ENCODE data around the gene HPSE.
A peak's percentile ranks its signal among the peaks of the same experiment; 100 is the strongest.

Gene HPSE

GRCh38 chr4:83334425-83335241, at the start of gene HPSE:
Gene HPSE, minus strand, starts transcription at chr4:83334848. Its CDS starts 66 bp downstream, at chr4:83334782.
- DNase-seq (ENCODE audit: low spot score): peak; percentile 27

- DNase-seq (ENCODE audit: low spot score): no peak
Observed at GRCh38 chr4:83382850-83383249, 48.2 kb upstream of the HPSE start.

- no peak for DNase-seq (ENCODE audit: low spot score)
Observed at GRCh38 chr4:83381173-83381572, 46.5 kb upstream of the HPSE start.

- DNase-seq (ENCODE audit: low spot score): no peak
Observed at GRCh38 chr4:83378419-83378818, 43.8 kb upstream of the HPSE start.

- no peak for DNase-seq (ENCODE audit: low spot score)
Observed at GRCh38 chr4:83372931-83373330, 38.3 kb upstream of the HPSE start.

- DNase-seq (ENCODE audit: low spot score): no peak
Observed at GRCh38 chr4:83371936-83372335, 37.3 kb upstream of the HPSE start.

DNA sequence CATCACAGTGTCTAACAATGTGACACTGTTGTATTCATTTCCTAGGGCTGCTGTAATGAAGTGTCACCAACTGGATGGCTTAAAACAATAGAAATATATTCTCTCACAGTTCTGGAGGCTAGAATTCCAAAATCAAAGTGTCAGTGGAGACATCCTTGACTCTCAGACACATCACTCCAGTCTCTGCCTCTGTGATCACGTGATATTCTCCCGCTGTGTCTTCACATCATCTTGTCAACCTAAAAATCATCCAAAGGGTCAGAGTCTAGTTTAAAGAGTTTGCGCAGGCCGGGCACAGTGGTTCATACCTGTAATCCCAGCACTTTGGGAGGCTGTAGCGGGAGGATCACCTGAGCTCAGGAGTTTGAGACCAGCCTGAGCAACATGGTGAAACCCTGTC, 36.6 kb upstream of the HPSE start:
- no peak for DNase-seq (ENCODE audit: low spot score)

DNA sequence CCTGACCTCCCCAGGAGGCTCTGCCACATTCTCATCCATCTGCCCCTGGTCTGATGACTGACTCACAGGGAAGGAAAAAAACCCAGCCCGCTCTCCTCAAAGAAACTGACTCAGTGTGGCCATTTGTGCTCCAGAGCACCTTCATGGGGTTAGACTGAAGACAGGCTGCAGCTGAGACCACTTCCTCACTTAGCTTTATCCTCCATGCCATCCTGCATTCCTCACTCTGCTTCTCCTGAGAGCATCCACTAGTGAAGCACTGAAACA, 35.9 kb upstream of the HPSE start:
- no peak for DNase-seq (ENCODE audit: low spot score)

GRCh38 chr4:83369831-83370639, 35.4 kb upstream of the HPSE start:
- no peak for DNase-seq (ENCODE audit: low spot score)

DNA sequence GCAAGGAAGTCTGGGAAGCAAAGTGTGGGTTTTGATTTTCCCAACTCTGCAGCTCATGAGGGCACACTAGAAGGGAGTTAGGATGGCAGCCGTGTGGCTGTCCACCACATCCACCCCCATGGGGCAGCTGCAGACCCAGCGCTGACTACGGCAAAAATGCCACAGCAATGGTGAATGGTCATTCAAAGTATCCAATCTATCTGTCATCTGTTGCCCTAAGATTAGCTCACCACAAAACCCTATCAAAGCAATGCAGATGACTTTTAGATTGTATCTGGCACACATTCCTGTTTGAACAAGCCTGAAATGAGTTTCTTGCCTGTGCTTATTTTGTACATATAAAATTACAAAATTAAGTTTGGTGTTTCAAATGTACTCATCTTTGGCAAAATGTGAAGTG, 29.7 kb upstream of the HPSE start:
- no peak for DNase-seq (ENCODE audit: low spot score)

GRCh38 chr4:83362492-83363329, 28.1 kb upstream of the HPSE start:
- no peak for DNase-seq (ENCODE audit: low spot score)

DNA sequence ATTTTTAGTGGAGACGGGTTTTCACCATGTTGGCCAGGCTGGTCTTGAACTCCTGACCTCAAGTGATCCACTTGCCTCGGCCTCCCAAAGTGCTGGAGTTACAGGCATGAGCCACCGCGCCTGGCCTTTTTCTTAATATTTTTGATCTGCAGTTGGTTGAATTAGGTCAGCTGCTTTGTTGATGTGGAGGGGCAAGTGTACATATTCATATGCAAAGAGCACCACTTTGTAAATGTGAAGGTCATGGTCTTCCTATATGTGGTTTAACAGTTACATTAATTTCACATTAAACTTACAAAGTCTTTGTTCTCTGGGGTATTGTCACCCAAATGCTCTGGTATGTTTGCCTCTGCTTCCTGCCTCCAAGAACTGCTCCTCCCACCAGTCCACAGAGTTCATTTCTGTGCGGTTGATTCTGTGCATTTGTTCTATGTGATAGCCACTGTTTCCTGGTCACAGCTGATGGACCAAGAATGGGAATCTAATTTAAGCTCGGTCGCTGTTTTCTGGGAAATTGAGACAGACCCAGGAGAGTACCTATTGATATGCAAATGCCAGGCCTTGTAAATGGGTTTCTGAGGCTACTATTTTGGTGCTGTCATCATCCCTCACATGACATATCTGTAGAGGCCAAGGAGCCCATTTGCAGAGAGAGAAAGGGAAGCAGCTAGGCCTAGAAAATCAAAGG, 26.9 kb upstream of the HPSE start:
- no peak for DNase-seq (ENCODE audit: low spot score)

- DNase-seq (ENCODE audit: low spot score): no peak
Observed at GRCh38 chr4:83360018-83360417, 25.4 kb upstream of the HPSE start.

- peak; percentile 42 for DNase-seq (ENCODE audit: low spot score)
Observed at GRCh38 chr4:83358410-83358809, 23.8 kb upstream of the HPSE start.

DNA sequence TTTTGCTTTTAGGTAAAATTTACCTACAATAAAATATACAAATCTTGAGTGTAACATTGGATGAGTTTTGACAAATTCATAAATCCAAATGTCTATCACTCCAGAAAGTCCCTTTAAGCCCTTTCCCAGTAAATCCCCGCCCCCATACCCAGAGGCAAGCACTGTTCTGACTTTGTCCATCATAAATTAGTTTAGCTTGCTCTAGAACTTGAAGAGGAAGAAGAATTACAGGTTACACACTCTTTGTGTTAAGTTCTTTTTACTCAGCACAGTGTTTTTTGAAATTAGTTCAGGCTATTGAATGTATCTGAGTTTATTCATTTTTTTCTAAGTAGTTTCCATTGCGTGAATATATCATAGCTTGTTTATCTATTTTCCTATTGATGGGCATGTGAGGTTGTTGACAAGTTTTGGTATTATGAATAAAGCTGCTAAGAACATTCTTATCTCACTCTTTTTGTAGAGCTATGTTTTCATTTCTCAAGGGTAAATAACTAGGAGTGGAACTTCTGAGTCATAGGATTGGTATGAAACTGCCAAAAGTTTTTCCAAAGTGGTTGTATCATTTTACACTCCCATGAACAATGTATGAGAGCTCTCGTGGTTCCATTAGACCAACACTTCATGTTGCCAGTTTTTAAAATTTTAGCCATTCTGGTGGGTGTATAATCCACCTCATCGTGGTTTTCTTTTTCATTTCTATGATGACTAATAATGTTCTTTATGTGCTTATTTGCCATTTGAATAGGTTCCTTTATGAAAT, 22.4 kb upstream of the HPSE start:
- peak; percentile 28 for DNase-seq (ENCODE audit: low spot score)

GRCh38 chr4:83353516-83353915, 18.9 kb upstream of the HPSE start:
- DNase-seq (ENCODE audit: low spot score): no peak

- DNase-seq (ENCODE audit: low spot score): no peak
Observed at GRCh38 chr4:83348074-83348473, 13.4 kb upstream of the HPSE start.

- DNase-seq (ENCODE audit: low spot score): no peak
Observed at GRCh38 chr4:83342476-83342875, 7.8 kb upstream of the HPSE start.

- no peak for DNase-seq (ENCODE audit: low spot score)
Observed at GRCh38 chr4:83340692-83341343, 6.2 kb upstream of the HPSE start.

DNA sequence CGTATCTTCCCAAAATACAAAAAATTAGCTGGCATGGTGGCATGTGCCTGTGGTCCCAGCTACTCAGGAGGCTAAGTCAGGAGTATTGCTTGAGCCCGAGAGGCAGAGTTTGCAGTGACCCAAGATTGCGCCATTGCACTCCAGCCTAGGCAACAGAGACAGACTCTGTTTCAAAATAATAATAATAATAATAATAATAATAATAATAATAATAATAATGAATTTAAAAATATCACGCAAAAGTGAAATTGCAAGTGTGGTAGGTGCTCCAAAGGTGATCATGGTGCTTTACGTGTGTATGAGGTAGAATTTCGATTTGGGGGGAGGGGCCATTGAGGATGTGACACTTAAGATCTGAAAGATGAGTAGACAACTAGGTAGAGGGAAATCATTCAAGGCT, 4.9 kb upstream of the HPSE start:
- no peak for DNase-seq (ENCODE audit: low spot score)

DNA sequence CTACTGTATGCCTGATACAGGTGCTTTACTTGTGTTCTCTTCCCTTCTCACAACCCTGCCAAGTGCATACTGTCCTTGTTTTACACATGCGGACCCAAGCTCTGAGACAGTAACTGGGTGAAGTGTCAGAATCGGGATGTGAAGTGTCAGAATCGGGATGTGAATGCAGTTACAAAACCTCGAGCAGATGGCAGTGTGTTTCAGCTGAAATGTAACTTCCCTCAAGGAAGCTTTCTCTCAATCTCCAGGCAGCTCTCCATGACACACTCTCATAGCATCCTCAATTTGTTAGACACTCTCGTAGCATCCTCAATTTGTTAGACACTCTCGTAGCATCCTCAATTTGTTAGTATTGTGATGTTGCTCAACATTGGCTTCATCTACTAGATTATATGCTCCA, 1.1 kb upstream of the HPSE start:
- DNase-seq (ENCODE audit: low spot score): no peak
